Upper lobe of left lung (tissue), 4 donors: ENCODE measurements around the gene NDC1.

ENCODE experiments used
- CTCF ChIP-seq, 6 experiments: fragments of 450-650 bp in 4 of 6; fragments of 200-600 bp in 2 of 6; sonication (generic) in 2 of 6; IDR thresholded peaks; one replicate each; pipeline ENCODE4 v1.5.1; 2016 to 2019; ENCODE audit warnings: antibody characterized with exemption in 6 of 6
- EP300 ChIP-seq, 4 donors: sonication (generic); formaldehyde crosslinking; IDR thresholded peaks; one replicate each; pipeline ENCODE4 v1.5.1; 2017; ENCODE audit warnings: antibody characterized with exemption in 4 of 4, control low read depth in 2 of 4
- POLR2A ChIP-seq, 4 donors: fragments of 450-650 bp; IDR thresholded peaks; one replicate each; pipeline ENCODE4 v1.5.1; 2016 to 2017; ENCODE audit warnings: antibody characterized with exemption in 4 of 4, mild to moderate bottlenecking in 2 of 4
- POLR2AphosphoS5 ChIP-seq, 2 donors: sonication (generic); formaldehyde crosslinking; IDR thresholded peaks; one replicate each; pipeline ENCODE4 v1.5.1; 2017; ENCODE audit warnings: antibody characterized with exemption in 2 of 2

- no peak for TF ChIP-seq CTCF (IDR thresholded peaks at IDR 0.05)
- no peak for TF ChIP-seq POLR2A (IDR thresholded peaks at IDR 0.05)
- no peak for TF ChIP-seq POLR2AphosphoS5 (IDR thresholded peaks at IDR 0.05)
- no peak for TF ChIP-seq EP300 (IDR thresholded peaks at IDR 0.05)
Measured at GRCh38 chr1:53847980-53848379, 9.9 kb upstream of the NDC1 start.
